ENCODE data around the gene PDLIM1.

The PDLIM1 gene

GRCh38 chr10:95306851-95307250 is 16.0 kb upstream of the PDLIM1 start:
- no peak for TF ChIP-seq CTCF (IDR thresholded peaks at IDR 0.05; ENCODE audit: low read length, missing control alignments)
- no peak for DNase-seq (ENCODE audit: low read depth)
- no peak overlapping the region for H3K4me3 ChIP-seq (replicated peaks; ENCODE audit: low read depth, low read length)

GRCh38 chr10:95306318-95306650 is 15.5 kb upstream of the PDLIM1 start:
- TF ChIP-seq CTCF (IDR thresholded peaks at IDR 0.05; ENCODE audit: low read length, missing control alignments): no peak
- no peak overlapping the region for H3K4me3 ChIP-seq (replicated peaks; ENCODE audit: low read depth, low read length)
- DNase-seq (ENCODE audit: low read depth): no peak

- DNase-seq (ENCODE audit: low read depth): peak; percentile 44
- no peak for TF ChIP-seq CTCF (IDR thresholded peaks at IDR 0.05; ENCODE audit: low read length, missing control alignments)
- H3K4me3 ChIP-seq (replicated peaks; ENCODE audit: low read depth, low read length): no peak overlapping the region
These were observed 15.0 kb upstream of the PDLIM1 start for GRCh38 chr10:95305606-95306317.

- TF ChIP-seq CTCF (IDR thresholded peaks at IDR 0.05; ENCODE audit: low read length, missing control alignments): no peak
- H3K4me3 ChIP-seq (replicated peaks; ENCODE audit: low read depth, low read length): no peak overlapping the region
- DNase-seq (ENCODE audit: low read depth): no peak
These were observed 14.2 kb upstream of the PDLIM1 start for GRCh38 chr10:95304976-95305375.

GRCh38 chr10:95304463-95304862 is 13.7 kb upstream of the PDLIM1 start:
- no peak for TF ChIP-seq CTCF (IDR thresholded peaks at IDR 0.05; ENCODE audit: low read length, missing control alignments)
- no peak for DNase-seq (ENCODE audit: low read depth)

GRCh38 chr10:95303950-95304349 is 13.1 kb upstream of the PDLIM1 start:
- no peak for TF ChIP-seq CTCF (IDR thresholded peaks at IDR 0.05; ENCODE audit: low read length, missing control alignments)
- DNase-seq (ENCODE audit: low read depth): no peak
- no peak overlapping the region for H3K4me3 ChIP-seq (replicated peaks; ENCODE audit: low read depth, low read length)

More at GRCh38 chr10:95304463-95304862, 13.7 kb upstream of the PDLIM1 start:
- no peak overlapping the region for H3K4me3 ChIP-seq (replicated peaks; ENCODE audit: low read depth, low read length)

- TF ChIP-seq CTCF (IDR thresholded peaks at IDR 0.05; ENCODE audit: low read length, missing control alignments): no peak
- DNase-seq (ENCODE audit: low read depth): peak; percentile 78
- no peak overlapping the region for H3K4me3 ChIP-seq (replicated peaks; ENCODE audit: low read depth, low read length)
These were observed 12.7 kb upstream of the PDLIM1 start for GRCh38 chr10:95303535-95303934.
